ENCODE measurements around the gene CLDN14. TPM values are rescaled to one million over a fixed set of nuclear protein-coding genes. Genes with fewer than 3 reads are reported as not detected.
A peak's percentile ranks its signal among the peaks of the same experiment; 100 is the strongest.

Gene CLDN14
- total RNA-seq, 1 donor from 2014 or later, result not detected

- no peaks in the 10 kb centered on the region for H3K27me3 ChIP-seq
- intact Hi-C loops (cut with DNase I), result no loop called here
- no peak overlapping the region for H3K27ac ChIP-seq
- no peaks in the 10 kb centered on the region for H3K9me3 ChIP-seq
- H3K4me1 ChIP-seq, result peaks cover 7% of the 10 kb centered on the region
- H3K36me3 ChIP-seq, result no peaks in the 10 kb centered on the region
- no peak for ATAC-seq
- TF ChIP-seq CTCF (IDR thresholded peaks at IDR 0.05), result no peak
- H3K4me3 ChIP-seq, result no peak overlapping the region
- DNase-seq, result no peak
These were observed 55.3 kb downstream of the CLDN14 start for GRCh38 chr21:36424592-36424991.

- no peaks in the 10 kb centered on the region for H3K36me3 ChIP-seq
- no peak overlapping the region for H3K27ac ChIP-seq
- ATAC-seq (no peak), DNase-seq (no peak)
- intact Hi-C loops (cut with DNase I), result no loop called here
- no peak for TF ChIP-seq CTCF (IDR thresholded peaks at IDR 0.05)
- H3K9me3 ChIP-seq, result no peaks in the 10 kb centered on the region
- no peak overlapping the region for H3K4me3 ChIP-seq
- H3K4me1 ChIP-seq, result peaks cover 2% of the 10 kb centered on the region
- no peaks in the 10 kb centered on the region for H3K27me3 ChIP-seq
These were observed 56.0 kb downstream of the CLDN14 start for GRCh38 chr21:36423771-36424433.

- intact Hi-C loops (cut with DNase I), result no loop called here
- TF ChIP-seq CTCF (IDR thresholded peaks at IDR 0.05), result peak; percentile 67
- no peak overlapping the region for H3K27ac ChIP-seq
- ATAC-seq (peak; percentile 64), DNase-seq (peak; percentile 73)
- H3K9me3 ChIP-seq, result no peaks in the 10 kb centered on the region
- no peaks in the 10 kb centered on the region for H3K36me3 ChIP-seq
- H3K4me1 ChIP-seq, result no peaks in the 10 kb centered on the region
- no peak overlapping the region for H3K4me3 ChIP-seq
- no peaks in the 10 kb centered on the region for H3K27me3 ChIP-seq
These were observed 57.4 kb downstream of the CLDN14 start for GRCh38 chr21:36422279-36423098.

- Histone ChIP-seq H3K36me3 (no peaks in the 10 kb centered on the region), H3K27me3 (no peaks in the 10 kb centered on the region), H3K9me3 (no peaks in the 10 kb centered on the region), H3K4me1 (no peaks in the 10 kb centered on the region), H3K27ac (no peak overlapping the region), H3K4me3 (no peak overlapping the region)
- TF ChIP-seq CTCF (IDR thresholded peaks at IDR 0.05), result no peak
- ATAC-seq (no peak), DNase-seq (no peak)
- intact Hi-C loops (cut with DNase I), result no loop called here
These were observed 59.2 kb downstream of the CLDN14 start for GRCh38 chr21:36420571-36421339.

- Histone ChIP-seq H3K4me3 (no peak overlapping the region), H3K9me3 (no peaks in the 10 kb centered on the region), H3K36me3 (no peaks in the 10 kb centered on the region), H3K4me1 (no peaks in the 10 kb centered on the region), H3K27ac (no peak overlapping the region), H3K27me3 (no peaks in the 10 kb centered on the region)
- DNase-seq, result peak; percentile 83
- peak; percentile 96 for ATAC-seq
- intact Hi-C loops (cut with DNase I), result no loop called here
- TF ChIP-seq CTCF (IDR thresholded peaks at IDR 0.05), result peak; percentile 76
These were observed 59.9 kb downstream of the CLDN14 start for GRCh38 chr21:36419996-36420395.

All from upper lobe of right lung (tissue), 1 donor.